ENCODE data around the gene PICALM. TPM values are rescaled to one million over a fixed set of nuclear protein-coding genes. Genes with fewer than 3 reads are reported as not detected.
"Not testable (repeated sequence)": the region's sequence is repeated elsewhere in the genome, so short reads cannot be mapped to it uniquely, and the experiment has no call there.

PICALM gene
- total and polyA plus RNA-seq, 9 donors: 103 to 274 (median 206) TPM

DNA sequence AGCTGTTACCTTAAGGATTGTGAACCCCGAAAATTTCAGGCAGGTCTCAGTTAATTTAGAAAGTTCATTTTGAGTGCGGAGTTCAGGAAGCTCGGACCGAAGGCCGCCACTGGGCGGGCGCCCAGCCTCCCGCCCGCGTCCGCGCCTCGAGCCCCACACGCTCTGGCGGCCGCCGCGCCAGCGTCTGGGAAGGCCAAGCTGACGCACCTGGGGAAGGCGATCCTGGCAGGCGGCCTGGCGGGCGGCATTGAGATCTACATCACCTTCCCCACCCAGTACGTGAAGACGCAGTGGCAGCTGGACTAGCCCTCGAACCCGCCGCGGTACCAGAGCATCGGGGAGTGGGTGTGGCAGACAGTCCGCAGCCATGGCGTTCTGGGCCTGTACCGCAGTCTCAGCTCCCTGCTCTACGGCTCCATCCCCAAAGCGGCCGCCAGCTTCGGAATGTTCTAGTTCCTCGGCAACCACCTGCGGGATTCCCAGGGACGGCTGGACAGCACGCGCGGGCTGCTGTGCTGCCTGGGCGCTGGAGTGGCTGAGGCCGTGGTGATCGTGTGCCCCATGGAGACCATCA, 134.2 kb downstream of the PICALM start:
- intact Hi-C loops (cut with DNase I): loop anchor here in 2 of 4 donors (10.0 kb wide), 3 partner anchors 280 to 880 kb away; no protein-coding TSS in a partner anchor
- 48 to 52% (median 50%) methylated on average over 41 to 47 of the region's 47 CpGs for WGBS, 3 donors
- Histone ChIP-seq H3K27me3 (no peaks in the 10 kb centered on the region), H3K36me3 (no peaks in the 10 kb centered on the region), H3K27ac (no peak overlapping the region), H3K4me3 (no peak overlapping the region), H3K9me3 (no peaks in the 10 kb centered on the region), H3K4me1 (ENCODE audit: insufficient read depth) (no peaks in the 10 kb centered on the region)
- no peak for TF ChIP-seq POLR2A (IDR thresholded peaks at IDR 0.05)
- TF ChIP-seq, protein P1, sequence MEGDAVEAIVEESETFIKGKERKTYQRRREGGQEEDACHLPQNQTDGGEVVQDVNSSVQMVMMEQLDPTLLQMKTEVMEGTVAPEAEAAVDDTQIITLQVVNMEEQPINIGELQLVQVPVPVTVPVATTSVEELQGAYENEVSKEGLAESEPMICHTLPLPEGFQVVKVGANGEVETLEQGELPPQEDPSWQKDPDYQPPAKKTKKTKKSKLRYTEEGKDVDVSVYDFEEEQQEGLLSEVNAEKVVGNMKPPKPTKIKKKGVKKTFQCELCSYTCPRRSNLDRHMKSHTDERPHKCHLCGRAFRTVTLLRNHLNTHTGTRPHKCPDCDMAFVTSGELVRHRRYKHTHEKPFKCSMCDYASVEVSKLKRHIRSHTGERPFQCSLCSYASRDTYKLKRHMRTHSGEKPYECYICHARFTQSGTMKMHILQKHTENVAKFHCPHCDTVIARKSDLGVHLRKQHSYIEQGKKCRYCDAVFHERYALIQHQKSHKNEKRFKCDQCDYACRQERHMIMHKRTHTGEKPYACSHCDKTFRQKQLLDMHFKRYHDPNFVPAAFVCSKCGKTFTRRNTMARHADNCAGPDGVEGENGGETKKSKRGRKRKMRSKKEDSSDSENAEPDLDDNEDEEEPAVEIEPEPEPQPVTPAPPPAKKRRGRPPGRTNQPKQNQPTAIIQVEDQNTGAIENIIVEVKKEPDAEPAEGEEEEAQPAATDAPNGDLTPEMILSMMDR (IDR thresholded peaks at IDR 0.05): no peak
- TF ChIP-seq EP300 (IDR thresholded peaks at IDR 0.05): no peak
- peak in 1 of 5 donors; percentile 54 for DNase-seq

DNA sequence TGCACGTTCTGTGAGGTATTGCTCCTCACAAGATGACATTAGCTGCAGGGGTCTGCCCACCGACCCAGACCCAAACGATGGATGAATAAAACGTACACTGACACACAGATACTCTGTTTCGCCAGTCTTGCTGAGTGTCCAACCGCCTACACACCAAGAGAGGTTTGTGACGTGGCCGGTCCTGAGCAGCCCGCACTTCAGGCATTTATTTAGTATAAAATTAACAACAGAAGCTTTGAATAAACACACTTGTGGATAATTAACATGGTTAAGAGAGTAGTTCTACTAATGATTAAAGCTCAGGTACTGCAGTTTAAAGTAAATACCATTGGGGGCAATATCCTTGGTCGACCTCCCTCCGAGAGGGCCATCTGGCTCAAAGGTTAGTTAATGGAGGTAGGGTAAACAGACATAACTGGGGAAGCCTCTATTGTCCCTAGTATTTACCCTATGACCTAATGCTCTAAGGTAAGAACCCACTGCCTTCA, 138.0 kb downstream of the PICALM start:
- intact Hi-C loops (cut with DNase I): loop anchor here in 2 of 4 donors (10.0 kb wide), 3 partner anchors 284 to 884 kb away; no protein-coding TSS in a partner anchor
- WGBS, 3 donors: 88 to 89% (median 89%) methylated on average over 11 of the region's 11 CpGs

DNA sequence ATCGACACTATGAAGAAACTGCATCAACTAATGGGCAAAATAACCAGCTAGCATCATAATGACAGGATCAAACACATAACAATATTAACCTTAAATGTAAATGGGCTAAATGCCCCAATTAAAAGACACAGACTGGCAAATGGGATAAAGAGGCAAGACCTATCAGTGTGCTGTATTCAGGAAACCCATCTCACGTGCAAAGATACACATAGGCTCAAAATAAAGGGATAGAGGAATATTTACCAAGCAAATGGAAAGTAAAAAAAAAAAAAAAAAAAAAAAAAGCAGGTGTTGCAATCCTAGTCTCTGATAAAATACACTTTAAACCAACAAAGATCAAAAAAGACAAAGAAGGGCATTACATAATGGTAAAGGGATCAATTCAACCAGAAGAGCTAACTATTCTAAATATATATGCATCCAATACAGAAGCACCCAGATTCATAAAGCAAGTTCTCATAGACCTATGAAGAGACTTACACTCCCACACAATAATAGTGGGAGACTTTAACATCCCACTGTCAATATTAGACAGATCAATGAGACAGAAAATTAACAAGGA, 142.2 kb downstream of the PICALM start:
- not testable (repeated sequence) for H3K36me3 ChIP-seq; H3K27ac ChIP-seq; H3K4me1 ChIP-seq (ENCODE audit: insufficient read depth); H3K9me3 ChIP-seq; H3K27me3 ChIP-seq; DNase-seq; H3K4me3 ChIP-seq
- 85 to 88% (median 85%) methylated on average over 2 of the region's 2 CpGs for WGBS, 3 donors
- intact Hi-C loops (cut with DNase I): loop anchor here in 1 of 4 donors (10.0 kb wide), 1 partner anchor 62 kb away; no protein-coding TSS in a partner anchor

More for the DNA sequence above, 138.0 kb downstream of the PICALM start:
- Histone ChIP-seq H3K27ac (no peak overlapping the region), H3K9me3 (no peaks in the 10 kb centered on the region), H3K36me3 (no peaks in the 10 kb centered on the region), H3K27me3 (no peaks in the 10 kb centered on the region), H3K4me3 (no peak overlapping the region), H3K4me1 (ENCODE audit: insufficient read depth) (no peaks in the 10 kb centered on the region)
- TF ChIP-seq POLR2A (IDR thresholded peaks at IDR 0.05) (no peak), EP300 (IDR thresholded peaks at IDR 0.05) (no peak)
- TF ChIP-seq, protein P1 (IDR thresholded peaks at IDR 0.05): no peak
- DNase-seq: no peak

DNA sequence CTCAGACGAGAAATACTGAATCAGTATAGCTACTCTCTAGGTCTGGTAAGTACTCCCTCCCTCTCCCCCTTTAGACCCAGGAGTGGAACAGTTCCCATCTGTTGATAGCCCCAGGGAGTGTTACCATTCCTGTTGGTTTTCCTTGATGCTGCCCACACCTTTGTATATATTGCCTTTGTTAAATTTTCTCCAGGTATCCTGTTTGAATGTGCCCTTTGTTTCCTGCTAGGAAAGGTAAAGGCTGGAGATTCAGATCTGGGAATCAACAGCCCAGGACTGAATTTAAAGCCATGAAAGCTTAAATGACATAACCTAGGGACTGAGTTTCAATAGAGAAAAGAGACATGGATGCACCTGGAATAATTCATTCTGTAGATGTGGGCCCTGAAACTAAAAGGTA, 145.4 kb downstream of the PICALM start:
- Histone ChIP-seq H3K27me3 (no peaks in the 10 kb centered on the region), H3K9me3 (no peaks in the 10 kb centered on the region), H3K36me3 (no peaks in the 10 kb centered on the region), H3K4me1 (ENCODE audit: insufficient read depth) (no peaks in the 10 kb centered on the region), H3K4me3 (no peak overlapping the region), H3K27ac (no peak overlapping the region)
- no peak for DNase-seq
- 74 to 90% (median 83%) methylated on average over 1 of the region's 1 CpG for WGBS, 3 donors
- TF ChIP-seq EP300 (IDR thresholded peaks at IDR 0.05) (no peak), POLR2A (IDR thresholded peaks at IDR 0.05) (no peak)
- TF ChIP-seq, protein P1 (IDR thresholded peaks at IDR 0.05): no peak
- intact Hi-C loops (cut with DNase I): loop anchor here in 1 of 4 donors (10.0 kb wide), 1 partner anchor 59 kb away; no protein-coding TSS in a partner anchor

DNA sequence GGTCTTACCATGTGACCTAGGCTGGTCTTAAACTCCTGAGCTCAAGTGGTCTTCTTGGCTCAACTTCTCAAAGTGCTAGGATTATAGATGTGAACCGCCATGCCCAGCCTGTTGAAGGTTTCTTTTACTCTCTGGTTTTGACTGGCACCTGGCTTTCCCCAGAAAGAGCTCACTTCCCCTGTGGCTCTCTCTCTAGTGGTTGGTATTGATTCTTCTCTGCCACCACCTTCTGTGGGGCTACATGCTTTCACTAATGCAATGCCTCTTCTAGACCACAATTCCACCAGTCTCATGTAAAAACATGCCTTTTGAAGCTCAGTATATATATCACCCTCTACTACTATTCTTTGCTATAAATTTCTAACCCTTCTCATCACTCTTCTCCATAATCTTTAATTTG, 146.5 kb downstream of the PICALM start:
- Histone ChIP-seq H3K27me3 (no peaks in the 10 kb centered on the region), H3K4me1 (ENCODE audit: insufficient read depth) (no peaks in the 10 kb centered on the region), H3K36me3 (no peaks in the 10 kb centered on the region), H3K4me3 (no peak overlapping the region), H3K9me3 (no peaks in the 10 kb centered on the region), H3K27ac (no peak overlapping the region)
- no peak for DNase-seq
- TF ChIP-seq POLR2A (IDR thresholded peaks at IDR 0.05) (no peak), EP300 (IDR thresholded peaks at IDR 0.05) (no peak)
- 90 to 100% (median 95%) methylated on average over 1 of the region's 1 CpG for WGBS, 3 donors
- intact Hi-C loops (cut with DNase I): loop anchor here in 1 of 4 donors (10.0 kb wide), 1 partner anchor 58 kb away; no protein-coding TSS in a partner anchor
